Smooth muscle cell (in vitro differentiated cells): ENCODE data around the gene TOP3B. TPM values are rescaled to one million over a fixed set of nuclear protein-coding genes. Genes with fewer than 3 reads are reported as not detected.

Experiments used
- DNase-seq: peaks from one replicate; lab custom pipeline; 2025; ENCODE audit not compliant: unreplicated experiment; lab: John Stamatoyannopoulos, UW
- H2AFZ ChIP-seq: fragments of 200-600 bp; sonication (generic); 2 replicates; pipeline ENCODE4 v1.6.0; 2016; ENCODE audit warnings: antibody characterized with exemption, low read depth, mild to moderate bottlenecking
- H3F3A ChIP-seq: fragments of 200-600 bp; sonication (generic); 2 replicates; pipeline ENCODE4 v1.6.0; 2017; ENCODE audit warnings: antibody characterized with exemption, low read depth
- H3K27ac ChIP-seq: fragments of 200-600 bp; sonication (generic); 2 replicates; pipeline ENCODE4 v1.5.1; 2016; ENCODE audit warnings: low read depth, mild to moderate bottlenecking
- H3K27me3 ChIP-seq: fragments of 200-600 bp; sonication (generic); 2 replicates; pipeline ENCODE4 v1.6.1; 2016; ENCODE audit warnings: low read depth, mild to moderate bottlenecking
- H3K36me3 ChIP-seq: fragments of 200-600 bp; sonication (generic); 2 replicates; pipeline ENCODE4 v1.5.1; 2016; ENCODE audit warnings: low read depth
- H3K4me1 ChIP-seq: fragments of 200-600 bp; sonication (generic); 2 replicates; pipeline ENCODE4 v1.5.1; 2016; ENCODE audit warnings: low read depth
- H3K4me2 ChIP-seq: fragments of 200-600 bp; sonication (generic); 2 replicates; pipeline ENCODE4 v1.6.0; 2016; ENCODE audit warnings: mild to moderate bottlenecking
- H3K4me3 ChIP-seq: fragments of 200-600 bp; sonication (generic); 2 replicates; pipeline ENCODE4 v1.5.1; 2016; ENCODE audit warnings: mild to moderate bottlenecking
- H3K79me2 ChIP-seq: fragments of 200-600 bp; sonication (generic); 2 replicates; pipeline ENCODE4 v1.6.0; 2016; ENCODE audit warnings: low read depth, mild to moderate bottlenecking
- H3K9ac ChIP-seq: fragments of 200-600 bp; sonication (generic); 2 replicates; pipeline ENCODE4 v1.6.0; 2016; ENCODE audit warnings: low read depth
- H3K9me3 ChIP-seq: fragments of 200-600 bp; sonication (generic); replicated peaks from 2 replicates; pipeline ENCODE4 v1.5.1; 2016; ENCODE audit warnings: low read depth
- H4K20me1 ChIP-seq: fragments of 200-600 bp; sonication (generic); 2 replicates; pipeline ENCODE4 v1.6.0; 2016; ENCODE audit warnings: low read depth
- CTCF ChIP-seq: fragments of 200-600 bp; sonication (generic); IDR thresholded peaks from 2 replicates; pipeline ENCODE4 v1.5.1; 2017; ENCODE audit warnings: borderline replicate concordance, mild to moderate bottlenecking, antibody characterized with exemption; ENCODE audit not compliant: insufficient read depth, poor library complexity, severe bottlenecking
- WGBS: methylation state at CpG from one replicate; pipeline ENCODE4 v1.1.7; 2016; ENCODE audit warnings: low lambda C conversion rate; 5-methylcytosine and 5-hydroxymethylcytosine counted together
- polyA plus RNA-seq: library from polyadenylated mRNA; unstranded; fragments of >200 nt; fragmentation: Nextera tagmentation; extraction: Ambion mirVana; gene quantifications from 2 replicates; pipeline ENCODE4 v1.2.1, GENCODE V29; 2016
- total RNA-seq: library from RNA; depleted of rRNA; stranded (reverse); fragments of >200 nt; gene quantifications from 2 replicates; pipeline ENCODE4 v1.2.3, GENCODE V29; 2014

The TOP3B gene
- total and polyA plus RNA-seq, 2 experiments from 2014 or later, result 15.2 to 17.6 TPM

- H3K9me3 ChIP-seq, result no peaks in the 10 kb centered on the region
- no peak overlapping the region for H3K4me3 ChIP-seq
- TF ChIP-seq CTCF, result no peak
- H3K27me3 ChIP-seq, result no peaks in the 10 kb centered on the region
- H2AFZ ChIP-seq, result no peak overlapping the region
- no peak overlapping the region for H3K9ac ChIP-seq
- no peak for DNase-seq
- no peaks in the 10 kb centered on the region for H3K79me2 ChIP-seq
- H3K36me3 ChIP-seq, result no peaks in the 10 kb centered on the region
- H3K27ac ChIP-seq, result no peak overlapping the region
- H3K4me1 ChIP-seq, result no peaks in the 10 kb centered on the region
- no peak overlapping the region for H3K4me2 ChIP-seq
- 96% methylated on average over 7 of the region's 7 CpGs for WGBS
- H3F3A ChIP-seq, result no peaks in the 10 kb centered on the region
- H4K20me1 ChIP-seq, result no peaks in the 10 kb centered on the region
These were observed 19.3 kb downstream of the TOP3B start for GRCh38 chr22:21963286-21963685.

- H3K4me2 ChIP-seq, result no peak overlapping the region
- H3K4me3 ChIP-seq, result no peak overlapping the region
- H4K20me1 ChIP-seq, result no peaks in the 10 kb centered on the region
- whole genome bisulfite sequencing, result 96% methylated on average over 11 of the region's 11 CpGs
- no peaks in the 10 kb centered on the region for H3K4me1 ChIP-seq
- no peaks in the 10 kb centered on the region for H3K36me3 ChIP-seq
- H3K27me3 ChIP-seq, result no peaks in the 10 kb centered on the region
- no peaks in the 10 kb centered on the region for H3K9me3 ChIP-seq
- H3K79me2 ChIP-seq, result no peaks in the 10 kb centered on the region
- no peak for TF ChIP-seq CTCF
- H3F3A ChIP-seq, result no peaks in the 10 kb centered on the region
- no peak overlapping the region for H2AFZ ChIP-seq
- H3K9ac ChIP-seq, result no peak overlapping the region
- no peak for DNase-seq
- no peak overlapping the region for H3K27ac ChIP-seq
These were observed 20.0 kb downstream of the TOP3B start for GRCh38 chr22:21962655-21962949.

DNA sequence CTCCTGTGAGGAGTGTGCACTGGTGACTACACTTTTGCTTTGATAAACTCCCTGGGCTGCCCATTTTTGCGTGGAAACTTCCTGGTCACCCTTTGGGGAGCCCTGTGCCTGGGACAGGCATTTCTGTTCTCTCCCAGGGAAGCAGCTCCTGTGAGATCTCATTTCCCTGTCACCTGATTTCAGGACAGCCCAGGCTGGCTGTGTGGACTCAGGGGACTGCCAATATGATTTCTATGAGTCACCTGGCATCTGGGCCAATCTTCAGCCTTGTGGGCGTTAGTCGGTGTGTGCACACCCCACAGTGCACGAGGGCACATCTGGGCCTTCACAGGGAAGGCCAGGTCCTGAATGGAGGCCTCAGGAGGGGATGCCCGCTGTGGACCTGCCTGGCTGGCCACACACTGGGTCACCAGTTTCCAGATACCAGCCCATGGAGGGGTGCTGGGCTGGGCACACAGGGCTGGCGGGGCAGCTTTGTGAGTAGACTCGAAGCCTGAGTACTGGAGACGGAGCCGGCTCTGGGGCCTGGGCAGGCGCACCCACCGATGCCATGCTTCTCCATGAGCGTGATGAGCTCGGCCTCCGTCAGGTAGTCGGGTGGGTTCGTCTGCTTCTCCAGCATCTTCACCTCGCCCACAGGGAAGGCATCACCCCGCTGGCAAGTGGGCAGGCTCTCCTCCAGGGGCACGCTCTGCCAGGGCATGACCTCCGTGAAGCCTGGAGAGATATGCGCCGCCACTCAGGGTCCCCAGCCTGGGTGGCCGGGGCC lies 20.5 kb downstream of the TOP3B start:
- Histone ChIP-seq H3K27ac (no peak overlapping the region), H3K27me3 (no peaks in the 10 kb centered on the region), H2AFZ (no peak overlapping the region), H3K4me1 (no peaks in the 10 kb centered on the region), H3K9ac (no peak overlapping the region), H3K36me3 (no peaks in the 10 kb centered on the region), H3F3A (no peaks in the 10 kb centered on the region), H4K20me1 (no peaks in the 10 kb centered on the region), H3K9me3 (no peaks in the 10 kb centered on the region), H3K4me2 (no peak overlapping the region), H3K79me2 (no peaks in the 10 kb centered on the region), H3K4me3 (no peak overlapping the region)
- no peak for DNase-seq
- no peak for TF ChIP-seq CTCF
- 96% methylated on average over 23 of the region's 23 CpGs for WGBS
